ENCODE measurements around the gene C6orf47.

The C6orf47 gene

DNA sequence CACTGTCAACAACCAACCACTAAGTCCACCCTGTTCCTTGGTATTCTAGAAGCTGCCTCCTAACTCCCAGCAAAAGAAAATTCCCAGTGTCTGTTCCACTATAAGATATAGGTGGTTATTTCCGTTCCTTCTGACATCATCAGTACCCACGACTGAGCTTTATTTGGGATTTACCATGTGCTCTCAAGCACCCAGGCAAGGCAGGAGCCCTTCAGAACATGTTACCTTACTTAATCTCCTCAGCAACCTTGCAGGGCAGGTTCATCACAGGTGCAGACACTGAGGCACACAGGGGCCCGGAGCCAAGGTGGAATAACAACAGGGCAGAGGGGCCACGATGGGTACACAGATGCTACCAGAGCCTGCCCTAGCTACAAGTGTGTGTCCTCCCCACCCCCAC is 31.8 kb upstream of the C6orf47 start:
- no peak for TF ChIP-seq ZNF274 (IDR thresholded peaks at IDR 0.05; ENCODE audit: low read depth, low read length)

DNA sequence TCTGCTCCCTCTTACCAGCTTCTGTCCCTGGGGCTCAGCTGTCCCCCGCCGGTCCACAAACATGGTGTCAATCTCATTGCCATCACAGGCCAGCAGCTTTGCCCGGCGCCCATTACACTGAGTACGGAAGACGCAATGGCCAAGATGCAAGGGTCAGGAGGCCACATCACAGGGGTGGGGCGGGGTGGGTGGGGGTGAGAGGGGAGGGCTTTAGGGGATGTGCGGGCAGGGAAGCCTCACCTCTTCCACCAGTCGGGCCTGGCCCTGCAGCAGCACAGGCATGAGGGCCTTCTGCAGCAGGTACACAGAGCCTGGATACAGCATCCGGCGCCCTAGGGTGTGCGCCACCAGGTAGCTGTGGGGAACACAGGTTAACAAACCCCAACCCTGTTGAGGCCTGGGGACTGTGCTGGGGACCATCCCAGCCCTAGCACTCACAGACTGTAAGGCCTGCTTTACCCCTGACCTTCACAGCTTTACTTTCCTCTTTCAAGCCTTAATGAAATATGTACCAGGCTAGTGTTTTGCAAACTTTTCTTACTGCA is 31.1 kb upstream of the C6orf47 start:
- TF ChIP-seq ZNF274 (IDR thresholded peaks at IDR 0.05; ENCODE audit: low read depth, low read length), result no peak
- no peak overlapping the region for H3K4me3 ChIP-seq (ENCODE audit: low read length)

More for the DNA sequence above, 31.8 kb upstream of the C6orf47 start:
- H3K4me3 ChIP-seq (ENCODE audit: low read length), result no peak overlapping the region

DNA sequence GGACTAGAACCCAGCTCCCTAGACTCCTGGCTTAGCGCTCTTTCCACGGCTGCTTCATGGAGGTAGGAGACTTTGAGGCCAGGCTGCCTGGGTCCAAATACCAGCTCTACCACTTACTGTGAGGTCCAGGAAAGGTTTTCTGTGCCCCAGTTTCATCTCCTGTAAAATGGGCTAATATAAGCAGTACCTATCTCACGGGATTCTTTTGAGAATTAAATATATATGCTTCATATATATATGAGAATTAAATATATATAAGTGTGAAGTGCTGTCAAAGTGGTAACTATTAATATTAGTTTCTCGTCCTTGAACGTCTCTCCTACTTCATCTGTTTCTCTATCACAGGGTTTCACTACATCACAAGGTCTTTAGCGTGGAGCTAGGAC is 30.5 kb upstream of the C6orf47 start:
- TF ChIP-seq ZNF274 (IDR thresholded peaks at IDR 0.05; ENCODE audit: low read depth, low read length), result no peak
- H3K4me3 ChIP-seq (ENCODE audit: low read length), result no peak overlapping the region

DNA sequence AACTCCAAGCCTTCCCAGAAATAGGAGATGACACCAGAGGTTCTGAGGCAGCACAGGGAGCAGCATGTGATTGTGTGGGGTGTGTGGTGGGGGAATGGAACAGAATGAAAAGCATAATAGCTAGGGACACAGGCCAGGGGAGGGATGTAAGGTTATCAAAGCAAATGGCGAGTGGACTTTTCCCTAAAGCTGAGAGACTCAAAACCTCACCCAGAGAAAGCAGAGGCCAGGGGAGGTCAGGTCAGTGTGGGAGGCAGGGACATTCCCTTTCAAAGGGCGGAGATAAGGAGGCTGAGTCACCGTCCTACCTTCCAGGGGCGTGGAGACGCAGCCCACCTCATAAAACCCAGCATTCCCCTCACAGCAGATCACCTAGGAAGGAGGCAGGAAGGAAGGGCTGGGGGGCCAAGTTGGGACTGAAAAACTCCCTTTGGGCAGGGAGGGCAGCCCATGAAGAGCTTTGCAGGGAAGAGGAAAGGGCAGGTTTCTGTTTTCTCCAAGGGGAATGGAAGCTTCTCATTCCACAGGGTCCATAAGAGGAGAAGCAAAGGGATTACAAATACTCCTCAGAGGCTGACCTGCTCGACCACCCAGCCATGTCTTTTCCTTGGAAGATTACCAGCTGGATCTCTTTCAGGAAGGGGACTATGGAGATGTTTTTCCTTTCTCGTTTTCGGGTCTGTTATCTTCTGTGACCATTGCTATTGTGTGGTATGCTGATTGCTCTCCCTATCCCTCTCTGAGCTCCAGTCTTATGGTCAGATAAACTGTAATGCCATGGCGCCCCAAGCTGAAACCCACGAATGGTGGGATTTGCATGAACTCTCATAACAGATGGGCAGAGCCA is 29.9 kb upstream of the C6orf47 start:
- no peak for TF ChIP-seq ZNF274 (IDR thresholded peaks at IDR 0.05; ENCODE audit: low read depth, low read length)

DNA sequence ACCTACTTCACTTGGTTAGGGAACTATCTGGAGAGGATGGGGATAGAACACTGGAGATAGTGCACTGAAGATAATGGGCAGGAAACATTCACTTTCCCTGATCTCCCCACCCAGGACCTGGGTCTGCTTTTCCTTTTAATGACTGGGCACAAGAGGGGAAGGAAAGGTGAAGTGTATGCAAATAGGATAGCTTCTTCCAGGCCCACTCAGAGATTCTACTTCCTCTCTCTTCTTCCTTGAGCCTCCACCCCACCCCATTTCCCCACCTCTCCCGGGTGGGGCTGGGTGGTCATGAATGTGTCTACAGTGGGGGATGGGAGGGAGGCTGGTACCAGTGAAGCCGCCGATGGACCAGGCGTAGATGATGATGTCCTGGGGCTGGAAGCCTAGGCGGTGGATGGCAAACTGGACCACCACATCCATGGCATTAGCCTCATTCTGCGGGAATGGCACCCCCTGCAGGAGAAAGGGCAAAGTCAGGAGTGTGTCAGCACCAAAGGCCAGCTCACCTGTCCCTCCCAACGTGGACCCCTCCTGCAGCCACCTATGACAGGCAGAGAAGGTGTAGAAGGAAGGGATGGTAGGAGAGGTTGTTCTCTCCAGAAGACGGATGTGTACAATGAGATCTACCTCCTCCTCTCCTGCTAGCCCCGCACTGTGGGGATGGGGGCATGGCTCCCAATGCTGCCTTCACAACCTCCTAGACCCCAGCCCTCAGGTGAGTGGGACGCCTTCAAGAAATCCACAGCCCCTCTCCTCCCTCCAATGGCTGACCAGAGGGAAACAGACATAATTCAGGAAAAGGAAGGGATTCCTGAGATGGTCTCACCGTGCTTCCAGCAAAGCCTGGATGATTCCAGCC is 28.9 kb upstream of the C6orf47 start:
- no peak for TF ChIP-seq ZNF274 (IDR thresholded peaks at IDR 0.05; ENCODE audit: low read depth, low read length)
- no peak overlapping the region for H3K4me3 ChIP-seq (ENCODE audit: low read length)

More for the DNA sequence above, 29.9 kb upstream of the C6orf47 start:
- H3K4me3 ChIP-seq (ENCODE audit: low read length), result no peak overlapping the region

DNA sequence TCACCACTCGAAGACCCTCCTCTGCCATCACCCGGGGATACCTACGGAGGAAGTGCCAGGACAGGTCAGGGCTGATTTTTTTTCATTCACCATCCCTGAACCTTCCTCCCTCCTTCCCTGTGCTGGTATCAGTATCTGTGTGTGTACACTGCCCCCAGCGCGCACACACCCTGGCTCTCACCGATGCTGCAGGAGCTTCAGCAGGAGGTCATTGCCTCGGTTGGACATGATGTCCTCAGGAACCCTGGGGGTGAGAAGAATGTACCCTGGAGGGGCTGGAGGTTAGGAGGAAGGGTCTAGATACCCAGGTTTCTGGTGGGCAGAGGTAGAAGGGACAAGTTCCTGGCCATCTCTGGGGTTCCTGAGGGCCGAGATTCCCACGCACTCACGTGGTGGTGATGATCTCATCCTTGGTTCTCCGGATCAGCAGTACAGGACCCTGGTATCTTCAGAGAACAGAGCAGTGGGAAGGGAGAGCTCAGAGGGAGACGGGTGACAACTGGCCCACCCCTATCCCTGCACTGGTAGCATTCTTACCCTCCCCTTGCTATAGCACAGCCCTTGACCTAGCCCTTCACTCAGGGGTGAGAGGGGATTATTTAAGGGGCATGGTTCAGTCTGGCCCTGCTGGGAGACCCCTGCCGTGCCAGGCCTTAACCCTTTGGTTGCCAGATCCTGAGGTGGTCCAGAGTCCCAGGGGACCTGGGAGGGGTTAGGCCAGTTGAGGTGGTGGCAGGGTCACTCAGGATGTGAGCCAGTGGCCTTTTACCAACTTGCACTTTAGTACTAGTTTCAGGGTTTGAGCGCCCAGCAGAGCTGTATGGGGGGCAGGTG is 27.5 kb upstream of the C6orf47 start:
- no peak overlapping the region for H3K4me3 ChIP-seq (ENCODE audit: low read length)
- TF ChIP-seq ZNF274 (IDR thresholded peaks at IDR 0.05; ENCODE audit: low read depth, low read length), result no peak

DNA sequence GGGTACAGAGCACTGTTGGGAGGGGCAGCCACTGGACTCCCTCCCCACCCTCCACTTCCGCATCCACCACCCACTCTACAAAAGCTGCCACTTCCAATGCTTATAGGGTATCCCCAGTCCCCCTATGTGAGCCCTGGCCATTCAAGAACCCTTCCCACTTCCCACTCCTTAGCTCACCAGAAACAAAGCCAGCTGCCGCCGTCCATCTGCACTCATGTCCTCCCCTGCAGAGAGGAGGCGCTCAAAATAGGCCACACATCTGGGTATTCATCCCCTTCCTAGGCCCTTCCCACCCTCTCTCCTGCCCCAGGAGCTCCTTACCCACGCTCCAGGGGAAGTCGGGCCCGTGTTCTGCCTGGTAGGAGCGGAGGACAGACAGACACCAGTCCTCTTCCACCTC is 26.7 kb upstream of the C6orf47 start:
- H3K4me3 ChIP-seq (ENCODE audit: low read length), result no peak overlapping the region
- TF ChIP-seq ZNF274 (IDR thresholded peaks at IDR 0.05; ENCODE audit: low read depth, low read length), result no peak

DNA sequence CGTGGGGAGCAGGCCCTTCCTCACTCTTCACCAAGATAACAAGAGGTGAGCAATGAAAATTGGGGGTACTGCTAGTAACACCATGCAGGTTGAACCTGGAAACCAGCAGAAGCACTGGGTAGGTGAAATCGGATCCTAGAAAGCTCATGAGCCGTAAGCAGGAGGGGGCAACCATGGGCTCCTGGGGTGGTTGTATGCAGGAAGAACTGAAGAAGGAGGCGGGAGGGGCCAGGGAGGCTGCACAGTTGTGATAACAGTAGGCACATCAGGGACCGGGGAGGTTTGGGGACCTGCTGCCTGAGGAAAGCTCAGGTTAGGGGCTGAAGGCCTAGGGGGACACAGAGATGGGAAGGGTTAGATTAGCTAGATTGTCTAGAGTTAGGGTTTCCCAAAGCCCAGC is 25.9 kb upstream of the C6orf47 start:
- no peak for TF ChIP-seq ZNF274 (IDR thresholded peaks at IDR 0.05; ENCODE audit: low read depth, low read length)
- H3K4me3 ChIP-seq (ENCODE audit: low read length), result no peak overlapping the region

DNA sequence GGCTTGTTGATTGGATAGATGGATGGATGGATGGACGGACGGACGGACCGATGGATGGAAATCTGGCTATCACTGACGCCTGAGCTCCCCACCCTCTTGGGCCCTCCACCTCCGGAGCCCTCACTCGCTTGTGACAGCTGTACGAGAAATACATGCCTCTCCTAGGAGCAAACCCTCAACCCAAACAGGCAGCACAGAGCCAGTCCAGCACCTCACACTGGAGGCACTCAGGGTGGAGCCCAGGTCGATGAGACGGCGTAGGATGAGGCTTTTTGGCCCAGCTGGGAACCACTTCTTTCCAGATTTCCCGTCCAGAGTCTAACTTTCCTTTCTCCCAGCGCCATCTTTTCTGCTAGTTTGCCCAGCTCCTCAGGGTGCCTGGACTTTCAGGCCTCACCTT is 23.0 kb upstream of the C6orf47 start:
- no peak for TF ChIP-seq ZNF274 (IDR thresholded peaks at IDR 0.05; ENCODE audit: low read depth, low read length)
- no peak overlapping the region for H3K4me3 ChIP-seq (ENCODE audit: low read length)

DNA sequence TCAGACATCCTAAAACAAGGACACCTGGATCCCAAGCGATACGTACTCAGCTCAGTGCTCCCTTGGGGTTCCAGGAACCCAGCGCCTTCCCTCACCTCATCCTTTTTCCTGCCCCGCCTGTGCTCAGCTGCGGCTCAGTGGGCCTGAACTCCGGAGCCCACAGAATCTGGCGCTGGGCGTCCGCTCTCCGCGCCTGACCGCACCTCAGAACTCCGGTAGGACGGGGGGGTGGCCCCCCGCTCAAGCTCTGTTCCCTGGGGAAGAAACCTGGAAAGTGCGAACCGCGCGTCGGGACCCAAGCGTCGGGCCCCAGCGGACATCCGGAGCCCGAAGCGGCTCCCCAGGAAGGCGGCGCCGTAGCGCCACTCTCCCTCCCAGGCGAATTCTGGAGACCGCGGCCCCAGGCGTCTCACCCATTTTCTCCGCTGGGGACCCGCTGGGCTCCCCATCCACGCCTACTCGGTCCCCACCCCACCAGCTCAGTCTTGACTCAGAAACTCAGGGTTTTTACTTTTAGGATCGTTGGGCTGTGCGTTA is 20.6 kb upstream of the C6orf47 start:
- H3K4me3 ChIP-seq (ENCODE audit: low read length), result peak overlapping the region; percentile 20; the same call in 1 of the 2 replicates
- no peak for TF ChIP-seq ZNF274 (IDR thresholded peaks at IDR 0.05; ENCODE audit: low read depth, low read length)

DNA sequence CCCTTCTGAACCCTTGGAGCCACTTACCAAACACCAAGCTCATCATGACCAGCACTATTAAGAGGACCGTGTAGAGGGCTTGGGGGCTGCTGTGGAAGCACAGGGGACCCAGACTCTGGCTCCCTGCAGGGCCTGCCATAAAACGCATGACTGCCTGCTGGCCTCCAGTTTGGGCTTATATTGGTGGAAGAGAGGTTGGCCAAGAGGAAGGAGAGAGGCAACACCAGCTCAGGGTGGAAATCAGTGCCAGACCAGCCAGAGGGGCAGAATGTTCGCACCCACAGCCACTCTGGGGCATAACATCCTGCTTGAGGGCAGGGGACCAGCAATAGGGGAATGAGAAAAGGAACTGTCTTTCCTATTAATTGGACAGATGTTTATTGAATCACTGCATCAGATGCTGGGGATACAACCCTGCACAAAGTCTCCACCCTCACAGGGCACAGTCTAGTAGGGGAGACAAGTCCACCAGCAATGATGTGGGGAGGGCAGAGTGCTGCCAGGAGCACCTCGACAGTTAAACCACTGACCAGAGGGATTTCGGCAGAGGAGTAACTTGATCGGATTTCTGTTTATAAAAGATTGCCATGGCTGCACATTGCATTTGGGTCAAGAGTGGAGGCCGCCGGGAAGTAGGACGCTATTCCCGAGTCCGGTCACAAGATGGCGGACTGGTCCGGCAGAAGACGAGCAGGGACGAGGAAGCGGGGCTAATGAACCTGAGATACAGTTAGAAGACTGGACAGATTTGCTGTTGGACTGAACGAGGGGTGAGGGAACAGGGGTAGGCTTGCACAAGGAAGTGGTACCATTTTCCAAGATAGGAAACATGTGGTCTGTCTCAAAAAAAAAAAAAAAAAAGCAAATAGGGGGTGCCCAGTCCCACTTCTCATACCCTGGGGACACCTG is 19.9 kb upstream of the C6orf47 start, which contains the start of gene LY6G5C:
LY6G5C (minus strand) TSS at position 842 of the 909 bp plus-strand sequence; CDS start at position 148, 694 bp downstream.
- peak within 1 kb of the TSS; percentile 20; the same call in 1 of the 2 replicates for H3K4me3 ChIP-seq (ENCODE audit: low read length)
- TF ChIP-seq ZNF274 (IDR thresholded peaks at IDR 0.05; ENCODE audit: low read depth, low read length), result no peak

DNA sequence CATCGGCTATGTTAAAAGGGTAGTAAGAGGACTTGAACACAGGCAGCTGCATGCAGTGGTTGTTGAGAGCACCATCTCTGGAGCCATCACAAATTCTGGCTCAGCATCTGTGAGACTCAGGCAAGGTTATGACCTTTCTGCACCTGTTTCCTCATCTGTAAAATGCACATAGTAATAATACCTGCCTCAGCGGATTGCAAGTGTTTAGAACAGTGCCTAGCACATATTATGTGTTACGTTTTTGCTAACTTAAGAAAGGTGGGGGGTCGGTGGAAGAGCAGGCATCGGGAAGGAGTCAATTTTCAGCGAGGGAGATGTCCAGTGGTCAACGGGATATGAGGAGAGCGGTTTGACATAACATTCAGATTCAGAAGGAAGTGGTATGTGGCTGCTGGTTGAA is 17.4 kb upstream of the C6orf47 start:
- no peak for TF ChIP-seq ZNF274 (IDR thresholded peaks at IDR 0.05; ENCODE audit: low read depth, low read length)
- no peak overlapping the region for H3K4me3 ChIP-seq (ENCODE audit: low read length)

Measured in GM08714 (cell line).